WERI-Rb-1 (cell line): ENCODE measurements around the gene RPTOR.

ENCODE experiments used
- DNase-seq: peaks from one replicate; pipeline ENCODE4 v3.0.0-alpha.2; 2020
- H3K27ac ChIP-seq: fragments of 250-450 bp; sonication (Bioruptor Pico); 2 replicates; pipeline ENCODE4 v1.5.1; 2020; ENCODE audit warnings: mild to moderate bottlenecking, moderate library complexity
- H3K27me3 ChIP-seq: fragments of 250-450 bp; sonication (Bioruptor Pico); 2 replicates; pipeline ENCODE4 v1.5.1; 2021; ENCODE audit warnings: mild to moderate bottlenecking, low read depth, moderate library complexity; ENCODE audit not compliant: insufficient read depth, severe bottlenecking
- H3K36me3 ChIP-seq: fragments of 250-450 bp; sonication (Bioruptor Pico); 2 replicates; pipeline ENCODE4 v1.5.1; 2020; ENCODE audit warnings: mild to moderate bottlenecking, moderate library complexity
- H3K4me3 ChIP-seq: 2 replicates; pipeline ENCODE4 v1.5.1; 2011; ENCODE audit warnings: low read depth, mild to moderate bottlenecking, control low read depth, low read length
- H3K9me3 ChIP-seq: fragments of 250-450 bp; sonication (Bioruptor Pico); 2 replicates; pipeline ENCODE4 v1.5.1; 2021; ENCODE audit warnings: mild to moderate bottlenecking, moderate library complexity; ENCODE audit not compliant: severe bottlenecking
- TF ChIP-seq, protein P1 (sequence below): IDR thresholded peaks from 2 replicates; pipeline ENCODE4 v1.5.1; 2011; ENCODE audit warnings: low read depth, mild to moderate bottlenecking, control low read depth, inconsistent platforms, low read length

The RPTOR gene

DNA sequence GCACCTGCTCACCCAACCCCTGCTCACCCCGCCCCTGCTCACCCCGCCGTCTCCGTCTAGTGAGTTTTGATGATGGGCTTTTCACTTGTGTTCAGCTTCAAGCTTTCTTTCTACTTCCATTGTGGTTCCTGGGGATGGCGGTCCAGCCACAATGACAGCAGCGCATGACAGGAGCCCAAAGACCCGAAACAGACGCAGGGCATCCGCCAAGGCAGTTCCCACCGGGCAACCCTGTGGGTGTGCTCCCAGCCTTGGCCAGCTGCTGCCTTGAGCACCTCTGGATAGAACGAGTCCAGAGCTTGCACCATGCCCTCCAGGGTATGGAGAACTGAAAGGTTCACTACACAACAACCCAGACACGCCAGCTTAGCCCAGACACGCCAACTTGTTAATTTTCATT is 354.1 kb downstream of the RPTOR start:
- Histone ChIP-seq H3K36me3 (peaks cover 57% of the 10 kb centered on the region), H3K27ac (no peak overlapping the region), H3K9me3 (no peaks in the 10 kb centered on the region), H3K27me3 (no peaks in the 10 kb centered on the region), H3K4me3 (no peak overlapping the region)
- DNase-seq, result no peak
- TF ChIP-seq, protein P1, sequence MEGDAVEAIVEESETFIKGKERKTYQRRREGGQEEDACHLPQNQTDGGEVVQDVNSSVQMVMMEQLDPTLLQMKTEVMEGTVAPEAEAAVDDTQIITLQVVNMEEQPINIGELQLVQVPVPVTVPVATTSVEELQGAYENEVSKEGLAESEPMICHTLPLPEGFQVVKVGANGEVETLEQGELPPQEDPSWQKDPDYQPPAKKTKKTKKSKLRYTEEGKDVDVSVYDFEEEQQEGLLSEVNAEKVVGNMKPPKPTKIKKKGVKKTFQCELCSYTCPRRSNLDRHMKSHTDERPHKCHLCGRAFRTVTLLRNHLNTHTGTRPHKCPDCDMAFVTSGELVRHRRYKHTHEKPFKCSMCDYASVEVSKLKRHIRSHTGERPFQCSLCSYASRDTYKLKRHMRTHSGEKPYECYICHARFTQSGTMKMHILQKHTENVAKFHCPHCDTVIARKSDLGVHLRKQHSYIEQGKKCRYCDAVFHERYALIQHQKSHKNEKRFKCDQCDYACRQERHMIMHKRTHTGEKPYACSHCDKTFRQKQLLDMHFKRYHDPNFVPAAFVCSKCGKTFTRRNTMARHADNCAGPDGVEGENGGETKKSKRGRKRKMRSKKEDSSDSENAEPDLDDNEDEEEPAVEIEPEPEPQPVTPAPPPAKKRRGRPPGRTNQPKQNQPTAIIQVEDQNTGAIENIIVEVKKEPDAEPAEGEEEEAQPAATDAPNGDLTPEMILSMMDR, result no peak

DNA sequence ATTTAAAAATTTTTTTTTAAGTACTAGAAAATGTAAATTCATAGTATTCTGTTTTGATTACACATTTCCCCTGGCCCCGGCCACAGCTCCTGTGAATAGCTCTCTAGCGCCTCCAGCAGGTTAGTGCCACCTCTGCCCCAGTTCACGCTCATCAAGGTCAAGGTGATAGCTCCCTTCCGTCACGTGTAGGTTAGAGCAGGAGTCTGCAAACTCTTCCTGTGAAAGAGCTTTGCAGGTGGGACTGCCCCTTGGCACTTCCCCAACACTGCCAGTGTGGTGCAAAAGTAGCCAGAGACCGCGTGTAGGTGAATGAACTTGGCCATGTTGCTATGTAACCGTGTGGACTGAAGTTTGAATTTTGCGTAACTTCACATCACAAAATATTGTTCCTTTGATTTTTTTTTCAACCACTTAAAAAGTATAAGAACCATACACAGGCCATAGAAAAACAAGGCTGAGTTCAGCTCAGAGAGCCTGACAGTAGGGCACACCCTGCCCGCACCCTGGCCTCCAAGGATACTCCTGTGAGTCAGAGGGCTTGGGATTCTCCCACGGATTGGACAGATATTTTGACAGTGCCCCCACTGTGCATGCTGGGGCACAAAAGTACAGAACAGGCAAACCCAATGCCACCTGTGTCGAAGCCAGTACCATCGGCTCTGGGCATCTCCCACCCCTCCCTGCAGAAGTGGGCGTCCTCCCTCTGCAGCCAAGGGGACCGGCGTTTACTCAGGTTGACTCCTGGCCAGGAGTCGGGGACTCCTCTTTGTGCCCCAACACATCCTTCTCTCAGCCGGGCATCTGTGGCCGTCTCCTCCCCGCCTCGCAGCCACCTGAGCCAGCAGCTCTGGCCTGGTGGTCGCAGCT is 355.0 kb downstream of the RPTOR start:
- H3K27me3 ChIP-seq, result no peaks in the 10 kb centered on the region
- DNase-seq, result peak; percentile 79
- no peaks in the 10 kb centered on the region for H3K9me3 ChIP-seq
- H3K36me3 ChIP-seq, result peaks cover 56% of the 10 kb centered on the region
- TF ChIP-seq, protein P1, result peak; percentile 87
- no peak overlapping the region for H3K27ac ChIP-seq
- H3K4me3 ChIP-seq, result no peak overlapping the region

DNA sequence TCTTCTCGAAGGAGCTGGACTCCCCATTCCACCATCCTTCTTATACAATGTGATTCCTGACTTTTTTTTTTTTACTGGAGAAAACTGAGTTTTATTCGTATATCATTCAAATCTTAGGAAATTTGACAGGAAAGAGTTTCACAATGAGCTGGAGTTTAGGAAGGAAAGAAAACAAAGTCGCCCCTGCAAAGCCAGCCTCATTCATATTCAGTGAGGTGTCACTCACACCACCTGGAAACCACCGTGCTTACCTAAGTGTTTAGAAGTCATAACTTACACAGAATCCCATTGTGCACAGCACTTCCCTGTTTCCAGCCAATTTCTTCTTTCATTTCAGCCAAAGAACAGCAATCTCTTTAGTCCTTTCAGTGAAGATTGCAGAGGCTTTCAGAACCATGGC is 356.7 kb downstream of the RPTOR start:
- H3K27me3 ChIP-seq, result no peaks in the 10 kb centered on the region
- H3K36me3 ChIP-seq, result peaks cover 44% of the 10 kb centered on the region
- no peak overlapping the region for H3K4me3 ChIP-seq
- TF ChIP-seq, protein P1, result no peak
- no peak for DNase-seq
- no peaks in the 10 kb centered on the region for H3K9me3 ChIP-seq
- no peak overlapping the region for H3K27ac ChIP-seq

DNA sequence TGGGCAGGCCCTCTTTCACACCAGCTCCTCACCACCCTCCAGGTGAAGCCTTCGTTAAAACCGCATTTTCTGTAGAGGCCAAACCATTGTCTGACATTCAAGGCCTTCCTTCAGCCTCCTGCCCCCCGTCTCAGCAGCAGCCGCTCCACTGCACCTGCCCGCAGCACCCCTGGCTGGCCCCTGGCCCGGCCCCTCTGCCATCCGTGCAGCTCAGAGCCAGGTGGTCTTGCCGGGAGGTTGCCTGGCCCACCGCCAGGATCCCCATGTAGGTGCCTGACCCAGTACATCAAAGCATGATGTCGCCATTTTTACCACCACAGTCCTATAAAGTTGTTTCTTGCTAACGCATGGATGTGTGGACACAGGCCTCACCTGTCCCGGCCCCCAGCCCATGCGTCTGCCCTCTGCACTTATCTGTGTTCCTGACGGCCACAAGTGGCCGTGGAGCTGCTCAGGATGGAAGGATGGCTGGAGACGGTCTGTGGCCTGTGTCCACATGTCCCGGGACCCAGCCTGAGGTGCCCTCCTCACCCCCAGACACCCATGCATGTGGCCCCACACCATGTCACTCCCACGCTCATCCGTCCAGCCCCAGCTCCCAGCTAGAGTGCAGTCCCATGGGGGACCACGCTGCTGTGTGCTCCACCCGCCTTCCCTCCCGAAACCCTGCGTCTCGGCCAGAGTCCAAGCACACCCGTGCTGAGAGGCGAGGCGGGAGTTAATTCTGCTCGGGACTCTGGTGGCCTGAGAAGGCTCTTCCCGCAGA is 357.7 kb downstream of the RPTOR start:
- Histone ChIP-seq H3K27ac (no peak overlapping the region), H3K27me3 (no peaks in the 10 kb centered on the region), H3K9me3 (no peaks in the 10 kb centered on the region), H3K4me3 (no peak overlapping the region), H3K36me3 (peaks cover 53% of the 10 kb centered on the region)
- TF ChIP-seq, protein P1, result no peak
- no peak for DNase-seq

DNA sequence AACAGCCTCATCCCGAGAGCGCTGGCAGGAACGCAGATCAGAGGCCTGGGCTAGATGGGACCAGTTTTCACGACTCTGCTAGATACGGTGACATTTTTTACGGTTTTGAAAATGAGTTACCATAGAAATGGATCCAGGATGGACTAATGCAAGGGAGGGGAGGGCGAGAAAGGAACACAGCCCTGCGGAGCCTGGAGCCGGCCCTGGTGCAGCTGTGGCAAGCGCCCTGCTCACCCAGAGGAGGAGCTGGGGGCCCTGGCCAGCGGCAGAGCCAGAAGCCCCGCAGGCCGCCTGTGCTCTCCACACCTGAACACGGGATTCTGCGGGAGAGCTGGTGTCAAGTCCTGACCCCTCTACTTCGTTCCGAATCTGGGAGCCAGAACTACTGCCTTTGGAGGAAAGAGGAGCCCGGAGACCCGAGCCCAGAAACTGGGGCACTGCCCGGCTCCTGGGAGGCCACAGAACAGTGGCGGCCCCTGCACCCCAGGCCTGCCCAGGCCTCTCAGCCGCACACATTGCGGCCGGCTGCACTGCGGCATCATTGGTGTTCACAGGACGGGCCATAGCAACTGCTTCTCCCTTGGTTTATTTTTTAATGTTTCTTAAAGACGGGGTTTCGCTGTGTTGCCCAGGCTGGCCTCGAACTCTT is 358.4 kb downstream of the RPTOR start:
- TF ChIP-seq, protein P1, result no peak
- DNase-seq, result no peak
- Histone ChIP-seq H3K4me3 (no peak overlapping the region), H3K27ac (no peak overlapping the region), H3K36me3 (peaks cover 52% of the 10 kb centered on the region), H3K27me3 (no peaks in the 10 kb centered on the region), H3K9me3 (no peaks in the 10 kb centered on the region)
